DMS79 (cell line): ENCODE measurements around the gene TRIM38.
"Not testable (repeated sequence)": the region's sequence is repeated elsewhere in the genome, so short reads cannot be mapped to it uniquely, and the experiment has no call there.

Experiments used
- DNase-seq: peaks from one replicate; lab custom pipeline; 2025; lab: John Stamatoyannopoulos, UW

TRIM38 gene

DNA sequence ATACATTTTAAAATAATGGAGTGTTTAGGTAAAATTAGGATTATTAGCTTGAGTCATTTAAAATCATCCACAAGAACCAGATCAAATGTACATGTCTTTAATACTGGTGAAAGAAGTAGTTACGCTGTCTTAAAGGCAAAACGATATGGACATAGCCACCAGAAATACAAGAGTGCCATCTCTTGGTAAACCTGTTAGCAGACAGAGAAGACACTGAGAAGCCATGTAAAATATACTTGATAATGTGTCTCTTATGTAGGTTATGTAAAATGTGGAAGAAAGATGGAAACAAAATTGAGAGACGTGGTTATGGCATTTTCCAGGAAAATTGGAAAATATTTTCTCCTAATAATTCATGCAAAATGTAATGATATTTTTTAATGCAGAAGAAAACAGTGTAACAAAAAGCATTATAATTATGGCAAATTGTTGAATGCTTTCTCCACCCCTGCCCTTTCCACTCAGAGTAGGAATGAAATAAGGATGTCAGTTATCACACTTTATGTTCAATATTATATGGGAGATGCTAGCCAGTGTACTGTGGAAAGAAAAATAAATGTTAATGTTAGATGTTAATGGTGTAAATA lies 19.9 kb upstream of the TRIM38 start:
- no peak for DNase-seq

DNA sequence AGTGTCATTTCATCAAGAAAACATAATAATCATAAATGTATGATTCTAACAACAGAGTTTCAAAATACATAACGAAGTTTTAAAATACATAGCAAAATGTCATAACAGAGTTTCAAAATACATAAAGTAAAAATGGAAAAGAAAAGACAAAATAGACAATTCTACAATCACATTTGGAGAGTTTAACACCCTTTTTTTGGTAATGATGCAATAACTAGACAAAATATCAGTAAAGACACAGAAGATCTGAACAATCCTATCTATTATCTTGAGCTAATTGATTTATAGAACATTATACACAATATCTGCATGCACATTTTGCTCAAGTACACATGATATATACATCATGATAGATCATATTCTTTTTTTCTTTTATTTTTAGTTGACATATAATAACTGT lies 18.7 kb upstream of the TRIM38 start:
- DNase-seq = no peak

DNA sequence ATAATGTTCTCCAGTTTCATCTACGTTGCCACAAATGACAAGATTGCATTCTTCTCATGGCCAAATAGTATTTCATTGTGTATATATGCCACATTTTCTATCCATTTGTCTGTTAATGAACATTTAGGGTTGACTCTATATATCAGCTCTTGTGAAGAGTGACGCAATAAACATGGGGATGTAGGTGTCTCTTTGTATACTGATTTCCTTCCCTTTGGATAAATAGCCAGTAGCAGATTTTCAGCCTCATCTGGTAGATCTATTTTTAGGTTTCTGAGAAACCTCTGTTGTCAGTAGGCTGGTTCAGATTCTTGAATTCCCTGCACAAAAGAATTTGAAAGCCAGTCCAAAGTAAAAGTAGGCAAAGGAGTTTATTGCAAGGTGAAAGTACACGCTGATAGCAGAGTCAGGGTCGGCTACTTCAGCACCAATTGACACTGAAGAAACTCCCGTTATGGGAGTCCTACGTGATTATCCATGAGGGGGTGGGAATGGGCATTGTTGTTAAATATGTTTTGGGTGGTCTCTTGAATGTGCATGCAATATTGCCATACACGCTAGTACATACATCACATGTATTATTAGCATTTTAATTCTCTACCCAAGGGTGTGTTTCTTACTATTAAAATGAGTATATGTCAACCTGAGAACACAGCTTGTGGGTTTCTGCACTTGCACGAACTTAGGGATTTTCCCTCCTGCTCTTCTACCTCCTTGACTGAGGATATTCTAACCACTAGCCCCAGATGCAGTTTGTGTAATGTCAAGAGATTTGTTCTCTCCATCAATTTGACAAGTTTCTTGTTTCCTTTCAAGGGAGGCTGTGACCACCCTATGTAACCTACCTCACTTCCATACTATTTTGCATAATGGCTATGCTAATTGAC lies 17.7 kb upstream of the TRIM38 start:
- DNase-seq = no peak

DNA sequence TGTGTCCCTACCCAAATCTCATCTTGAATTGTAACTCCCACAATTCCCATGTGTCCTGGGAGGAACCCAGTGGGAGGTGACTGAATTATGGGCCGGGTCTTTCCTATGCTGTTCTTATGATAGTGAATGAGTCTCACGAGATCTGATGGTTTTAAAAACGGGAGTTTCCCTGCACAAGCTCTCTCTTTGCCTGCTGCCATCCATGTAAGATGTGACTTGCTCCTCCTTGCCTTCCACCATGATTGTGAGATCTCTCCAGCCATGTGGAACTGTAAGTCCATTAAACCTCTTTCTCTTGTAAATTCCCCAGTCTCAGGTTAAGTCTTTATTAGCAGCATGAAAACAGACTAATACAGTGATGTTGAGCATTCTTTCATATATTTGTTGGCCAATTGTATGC lies 16.9 kb upstream of the TRIM38 start:
- DNase-seq = not testable (repeated sequence)

DNA sequence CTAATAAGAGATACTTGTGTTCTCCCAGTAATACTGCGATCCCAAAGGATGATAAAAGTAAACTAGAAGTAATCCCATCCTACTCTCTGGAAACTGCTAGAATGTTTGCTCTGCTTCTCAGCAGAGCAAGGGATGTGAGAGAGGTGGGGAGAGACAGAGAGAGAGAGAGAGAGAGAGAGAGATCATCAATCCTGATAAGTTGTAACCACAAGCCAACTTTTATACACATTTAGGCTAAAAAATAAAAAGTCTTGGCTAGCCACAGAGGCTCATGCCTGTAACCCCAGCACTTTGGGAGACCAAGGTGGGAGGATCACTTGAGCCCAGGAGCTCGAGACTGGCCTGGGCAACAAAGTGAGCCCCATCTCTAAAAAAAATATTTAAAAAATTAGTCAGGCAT lies 16.0 kb upstream of the TRIM38 start:
- DNase-seq = no peak

DNA sequence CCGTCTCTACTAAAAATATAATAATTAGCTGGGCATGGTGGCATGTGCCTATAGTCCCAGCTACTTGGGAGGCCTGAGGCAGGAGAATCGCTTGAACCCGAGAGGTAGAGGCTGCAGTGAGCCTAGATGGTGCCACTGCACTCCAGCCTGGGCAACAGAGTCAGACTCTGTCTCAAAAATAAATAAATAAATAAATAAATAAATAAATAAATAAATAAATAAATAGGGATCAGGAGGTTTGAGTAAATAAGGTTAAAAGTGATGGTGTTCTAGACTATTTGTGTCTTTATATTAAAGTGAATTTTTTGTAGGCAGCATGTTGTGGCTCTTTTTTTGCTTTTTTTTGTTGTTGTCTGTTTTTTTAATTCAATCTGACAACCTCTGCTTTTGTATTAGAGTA lies 15.1 kb upstream of the TRIM38 start:
- DNase-seq = not testable (repeated sequence)

- no peak for DNase-seq
Observed at GRCh38 chr6:25949695-25950094, 12.9 kb upstream of the TRIM38 start.

DNA sequence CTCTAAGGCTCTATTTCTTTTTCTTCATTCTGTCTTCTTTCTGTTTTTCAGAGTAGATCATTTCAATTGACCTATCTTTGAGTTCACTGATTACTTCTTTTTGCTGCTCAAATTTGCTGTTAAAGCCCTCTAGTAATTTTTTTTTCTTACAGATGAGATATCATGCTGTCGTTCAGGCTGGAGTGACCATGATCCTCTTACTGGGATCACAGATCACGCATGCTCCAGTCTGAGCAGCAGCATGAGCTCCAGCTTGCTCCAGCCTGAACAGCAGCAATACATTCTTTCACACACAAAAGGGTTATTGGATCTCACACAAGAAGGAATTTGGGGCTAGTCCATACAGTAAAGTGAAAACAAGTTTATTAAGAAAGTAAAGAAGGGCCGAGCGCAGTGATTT lies 12.3 kb upstream of the TRIM38 start:
- DNase-seq = no peak

DNA sequence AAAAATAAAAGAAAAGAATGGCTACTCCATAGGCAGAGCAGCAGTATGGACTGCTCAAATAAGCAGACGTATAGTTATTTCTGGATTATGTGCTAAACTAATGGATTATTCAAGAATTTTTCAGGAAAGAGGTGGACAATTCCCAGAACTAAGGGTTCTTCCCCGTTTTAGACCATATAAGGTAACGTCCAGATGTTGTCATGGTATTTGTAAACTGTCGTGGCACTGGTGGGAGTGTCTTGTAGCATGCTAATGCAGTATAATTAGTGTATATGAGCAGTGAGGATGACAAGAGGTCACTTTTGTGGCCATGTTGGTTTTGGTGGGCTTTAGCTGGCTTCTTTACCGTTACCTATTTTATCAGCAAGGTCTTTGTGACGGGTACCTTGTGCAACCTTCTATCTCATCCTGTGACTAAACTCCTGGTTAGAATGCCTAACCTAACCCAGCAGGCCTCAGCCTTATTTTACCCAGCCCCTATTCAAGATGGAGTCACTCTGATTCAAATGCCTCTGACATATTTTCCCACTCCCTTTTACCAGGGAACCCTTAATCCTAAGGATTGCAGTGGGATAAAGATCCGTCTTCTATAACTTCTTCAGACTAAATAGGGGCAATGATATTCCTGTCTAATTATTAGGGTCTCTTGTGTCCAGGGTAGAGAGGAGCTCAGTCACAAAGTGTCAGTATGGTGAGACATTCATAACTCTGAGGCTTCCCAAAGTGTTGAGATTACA lies 11.1 kb upstream of the TRIM38 start:
- DNase-seq = no peak

- DNase-seq = no peak
Observed at GRCh38 chr6:25952535-25952934, 10.1 kb upstream of the TRIM38 start.

DNA sequence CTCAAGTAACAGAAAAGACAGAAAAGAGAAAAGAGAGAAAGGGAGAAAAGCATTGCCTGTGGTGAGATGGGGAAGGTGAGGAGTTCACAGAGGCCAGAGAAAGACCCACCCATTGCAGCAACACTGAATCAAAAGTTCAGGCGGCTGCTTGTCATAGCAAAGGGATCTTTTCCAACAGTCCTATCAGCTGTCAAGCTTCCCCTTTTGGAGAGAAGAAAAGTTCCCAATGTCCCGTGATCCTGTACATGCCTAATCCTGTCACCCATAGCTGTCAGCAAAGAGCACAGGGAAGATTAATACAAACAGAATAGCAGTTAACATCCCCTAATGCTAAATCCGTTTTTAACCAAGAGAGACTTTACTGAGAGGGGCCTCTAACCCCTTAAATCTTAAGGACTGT lies 8.9 kb upstream of the TRIM38 start:
- DNase-seq = no peak

GRCh38 chr6:25954756-25955155 lies 7.8 kb upstream of the TRIM38 start:
- no peak for DNase-seq

DNA sequence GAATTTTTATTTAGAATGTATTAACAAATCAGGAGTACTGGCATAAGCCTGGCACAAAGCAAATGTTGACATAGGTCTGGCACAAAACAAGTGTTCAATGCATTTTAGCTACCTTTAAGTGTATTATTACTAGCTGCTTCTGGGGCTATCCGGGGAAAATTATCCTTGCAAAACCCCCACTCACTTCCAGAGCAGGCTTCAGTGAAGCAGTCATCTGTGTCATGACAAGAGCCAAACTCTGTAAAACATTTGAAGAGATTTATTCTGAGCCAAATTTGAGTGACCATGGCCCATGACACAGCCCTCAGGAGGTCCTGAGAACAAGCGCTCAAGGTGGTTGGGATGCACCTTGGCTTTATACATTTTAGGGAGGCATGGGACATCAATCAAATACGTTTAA lies 6.4 kb upstream of the TRIM38 start:
- DNase-seq = no peak

GRCh38 chr6:25958700-25959162 lies 3.9 kb upstream of the TRIM38 start:
- DNase-seq = no peak

GRCh38 chr6:25959890-25960536 lies 2.6 kb upstream of the TRIM38 start:
- DNase-seq = no peak

DNA sequence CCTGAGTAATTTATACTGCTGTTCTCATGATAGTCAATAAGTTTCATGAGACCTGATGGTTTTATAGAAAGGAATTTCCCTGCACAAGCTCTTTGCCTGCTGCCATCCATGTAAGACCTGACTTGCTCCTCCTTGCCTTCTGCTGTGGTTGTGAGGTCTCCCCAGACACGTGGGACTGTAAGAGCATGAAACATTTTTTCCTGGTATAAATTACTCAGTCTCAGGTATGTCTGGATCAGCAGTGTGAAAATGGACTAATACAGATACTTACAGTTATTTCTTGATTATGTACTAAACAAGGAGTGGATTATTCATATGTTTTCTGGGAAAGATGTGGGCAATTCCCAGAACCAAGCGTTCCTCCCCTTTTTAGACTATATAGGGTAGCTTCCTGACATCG lies 1.9 kb upstream of the TRIM38 start:
- DNase-seq = no peak

GRCh38 chr6:25961619-25962148 lies 918 bp upstream of the TRIM38 start:
- DNase-seq = no peak

- DNase-seq = peak; percentile 43
Observed at GRCh38 chr6:25963426-25964123, 973 bp downstream of the TRIM38 start.

DNA sequence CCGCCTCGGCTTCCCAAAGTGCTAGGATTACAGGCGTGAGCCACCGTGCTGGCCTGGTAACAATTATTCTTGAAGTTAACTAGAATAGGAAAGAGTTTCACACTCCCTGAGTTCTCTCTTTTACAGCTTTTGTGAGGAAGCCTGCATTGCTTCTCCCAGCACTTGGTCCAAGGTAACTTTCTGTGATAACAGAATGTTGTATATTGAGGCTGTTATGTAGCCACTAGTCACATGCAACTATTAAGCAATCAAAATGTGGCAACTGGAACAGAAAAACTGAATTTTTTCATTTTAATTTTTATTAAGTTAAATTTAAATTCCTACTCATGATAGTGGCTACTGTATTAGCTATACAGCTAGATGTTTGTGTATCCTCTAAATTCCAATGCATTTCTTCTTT lies 2.5 kb downstream of the TRIM38 start:
- DNase-seq = no peak

- no peak for DNase-seq
Observed at GRCh38 chr6:25966711-25967110, 4.1 kb downstream of the TRIM38 start.

- no peak for DNase-seq
Observed at GRCh38 chr6:25968769-25969168, 6.2 kb downstream of the TRIM38 start.
